Activated CD4-positive, alpha-beta T cell treated with anti-CD3 and anti-CD28 coated beads, Interleukin-2, amount 10 ng/mL, durations not matched to agents 7 days and 5 days (primary cell): ENCODE results near the gene RDH13. TPM values are rescaled to one million over a fixed set of nuclear protein-coding genes. Genes with fewer than 3 reads are reported as not detected.
A peak's percentile ranks its signal among the peaks of the same experiment; 100 is the strongest.
"Not testable (repeated sequence)": the region's sequence is repeated elsewhere in the genome, so short reads cannot be mapped to it uniquely, and the experiment has no call there.

ENCODE experiments used
- CTCF ChIA-PET: fragments of 350-600 bp; sonication (Branson Sonifier 250); formaldehyde crosslinking; loops from one replicate; lab custom pipeline; 2021; ENCODE audit warnings: antibody characterized with exemption; lab: Charles Lee
- POLR2A ChIA-PET: fragments of 350-600 bp; sonication (Branson Sonifier 250); formaldehyde crosslinking; loops from one replicate; lab custom pipeline; 2021; ENCODE audit warnings: antibody characterized with exemption; lab: Charles Lee
- DNase-seq: peaks from one replicate; pipeline ENCODE4 v3.0.0-alpha.2; 2020
- H3K27ac Mint-ChIP-seq: one replicate; pipeline ENCODE4 v1.8.0; 2021; ENCODE audit warnings: mild to moderate bottlenecking, moderate library complexity, mixed read lengths
- H3K27me3 Mint-ChIP-seq: one replicate; pipeline ENCODE4 v1.8.0; 2021; ENCODE audit warnings: mixed read lengths
- H3K36me3 Mint-ChIP-seq: one replicate; pipeline ENCODE4 v1.8.0; 2021; ENCODE audit warnings: low read depth, mixed read lengths
- H3K4me1 Mint-ChIP-seq: one replicate; pipeline ENCODE4 v1.8.0; 2021; ENCODE audit warnings: mixed read lengths
- H3K4me3 Mint-ChIP-seq: one replicate; pipeline ENCODE4 v1.8.0; 2021; ENCODE audit warnings: mild to moderate bottlenecking, moderate library complexity, mixed read lengths
- H3K9me3 Mint-ChIP-seq: one replicate; pipeline ENCODE4 v1.8.0; 2021; ENCODE audit warnings: mixed read lengths
- total RNA-seq, 2 experiments: library from RNA; stranded (reverse); gene quantifications; one replicate each; pipeline ENCODE4 v1.2.3, GENCODE V29; 2021

The RDH13 gene
- total RNA-seq, 2 experiments from 2014 or later = 15.0 to 15.6 TPM

GRCh38 chr19:55031178-55031577, 31.8 kb downstream of the RDH13 start:
- H3K27ac Mint-ChIP-seq = no peak overlapping the region
- no peak overlapping the region for H3K4me3 Mint-ChIP-seq
- no peak for DNase-seq
- ChIA-PET POLR2A (no interaction called here), CTCF (no interaction called here)
- peaks cover 5% of the 10 kb centered on the region for H3K9me3 Mint-ChIP-seq
- peaks cover 2% of the 10 kb centered on the region for H3K36me3 Mint-ChIP-seq
- no peaks in the 10 kb centered on the region for H3K27me3 Mint-ChIP-seq
- peaks cover 5% of the 10 kb centered on the region for H3K4me1 Mint-ChIP-seq

GRCh38 chr19:55028757-55029156, 34.2 kb downstream of the RDH13 start:
- CTCF ChIA-PET = interaction anchor here (0.6 kb wide), 1 partner anchor 145 kb away, joined by 3 read pairs; no protein-coding TSS in a partner anchor
- peaks cover 22% of the 10 kb centered on the region for H3K9me3 Mint-ChIP-seq
- no peak for DNase-seq
- H3K27ac Mint-ChIP-seq = no peak overlapping the region
- H3K27me3 Mint-ChIP-seq = no peaks in the 10 kb centered on the region
- no peak overlapping the region for H3K4me3 Mint-ChIP-seq
- peaks cover 21% of the 10 kb centered on the region for H3K36me3 Mint-ChIP-seq
- POLR2A ChIA-PET = no interaction called here
- H3K4me1 Mint-ChIP-seq = peaks cover 9% of the 10 kb centered on the region

- H3K9me3 Mint-ChIP-seq = peaks cover 30% of the 10 kb centered on the region
- peaks cover 28% of the 10 kb centered on the region for H3K36me3 Mint-ChIP-seq
- H3K4me1 Mint-ChIP-seq = peaks cover 9% of the 10 kb centered on the region
- POLR2A ChIA-PET = no interaction called here
- CTCF ChIA-PET = interaction anchor here (0.6 to 1.2 kb wide), 3 partner anchors 12 to 146 kb away, joined by 3 to 4 read pairs (median 3); no protein-coding TSS in a partner anchor
- H3K4me3 Mint-ChIP-seq = no peak overlapping the region
- DNase-seq = no peak
- H3K27ac Mint-ChIP-seq = peak overlapping the region; percentile 46
- no peaks in the 10 kb centered on the region for H3K27me3 Mint-ChIP-seq
Observed at GRCh38 chr19:55027472-55028337, 35.2 kb downstream of the RDH13 start.

GRCh38 chr19:55027140-55027471, 35.8 kb downstream of the RDH13 start:
- Mint-ChIP-seq H3K9me3 (peaks cover 35% of the 10 kb centered on the region), H3K36me3 (peaks cover 34% of the 10 kb centered on the region)
- H3K27me3 Mint-ChIP-seq, CTCF ChIA-PET, H3K4me1 Mint-ChIP-seq, DNase-seq, H3K27ac Mint-ChIP-seq, H3K4me3 Mint-ChIP-seq, POLR2A ChIA-PET: not testable (repeated sequence)

- H3K4me1 Mint-ChIP-seq = peaks cover 9% of the 10 kb centered on the region
- H3K27me3 Mint-ChIP-seq = no peaks in the 10 kb centered on the region
- H3K36me3 Mint-ChIP-seq = peaks cover 45% of the 10 kb centered on the region
Observed at GRCh38 chr19:55024111-55024510, 38.8 kb downstream of the RDH13 start.

GRCh38 chr19:55020351-55020750, 42.6 kb downstream of the RDH13 start:
- CTCF ChIA-PET, POLR2A ChIA-PET, H3K27ac Mint-ChIP-seq, H3K4me3 Mint-ChIP-seq, H3K4me1 Mint-ChIP-seq, H3K27me3 Mint-ChIP-seq, DNase-seq: not testable (repeated sequence)
- Mint-ChIP-seq H3K36me3 (peaks cover 47% of the 10 kb centered on the region), H3K9me3 (peaks cover 37% of the 10 kb centered on the region)

More at GRCh38 chr19:55024111-55024510, 38.8 kb downstream of the RDH13 start:
- H3K27ac Mint-ChIP-seq = no peak overlapping the region
- no peak overlapping the region for H3K4me3 Mint-ChIP-seq
- POLR2A ChIA-PET = no interaction called here
- peaks cover 45% of the 10 kb centered on the region for H3K9me3 Mint-ChIP-seq
- no peak for DNase-seq
- CTCF ChIA-PET = no interaction called here

- DNase-seq = no peak
- no peak overlapping the region for H3K4me3 Mint-ChIP-seq
- H3K9me3 Mint-ChIP-seq = peaks cover 23% of the 10 kb centered on the region
- peaks cover 8% of the 10 kb centered on the region for H3K4me1 Mint-ChIP-seq
- no peak overlapping the region for H3K27ac Mint-ChIP-seq
- H3K27me3 Mint-ChIP-seq = no peaks in the 10 kb centered on the region
- ChIA-PET POLR2A (no interaction called here), CTCF (no interaction called here)
- H3K36me3 Mint-ChIP-seq = peaks cover 36% of the 10 kb centered on the region
Observed at GRCh38 chr19:55018633-55019032, 44.3 kb downstream of the RDH13 start.

- H3K4me1 Mint-ChIP-seq = peaks cover 8% of the 10 kb centered on the region
- ChIA-PET POLR2A (no interaction called here), CTCF (no interaction called here)
- no peaks in the 10 kb centered on the region for H3K27me3 Mint-ChIP-seq
- peaks cover 33% of the 10 kb centered on the region for H3K36me3 Mint-ChIP-seq
- H3K4me3 Mint-ChIP-seq = no peak overlapping the region
- DNase-seq = no peak
- H3K27ac Mint-ChIP-seq = no peak overlapping the region
- H3K9me3 Mint-ChIP-seq = peaks cover 20% of the 10 kb centered on the region
Observed at GRCh38 chr19:55018216-55018615, 44.7 kb downstream of the RDH13 start.

- CTCF ChIA-PET = interaction anchor here (1.5 kb wide), 1 partner anchor 12 kb away, joined by 4 read pairs; no protein-coding TSS in a partner anchor
- Mint-ChIP-seq H3K9me3 (peaks cover 7% of the 10 kb centered on the region), H3K36me3 (peaks cover 26% of the 10 kb centered on the region), H3K4me3 (no peak overlapping the region), H3K27me3 (no peaks in the 10 kb centered on the region), H3K4me1 (peaks cover 8% of the 10 kb centered on the region), H3K27ac (no peak overlapping the region)
- DNase-seq = no peak
- POLR2A ChIA-PET = no interaction called here
Observed at GRCh38 chr19:55016017-55016416, 46.9 kb downstream of the RDH13 start.

- ChIA-PET CTCF (interaction anchor here (1.5 kb wide), 1 partner anchor 13 kb away, joined by 4 read pairs; no protein-coding TSS in a partner anchor), POLR2A (no interaction called here)
- peak overlapping the region; percentile 82 for H3K27ac Mint-ChIP-seq
- H3K27me3 Mint-ChIP-seq = no peaks in the 10 kb centered on the region
- H3K4me1 Mint-ChIP-seq = peaks cover 9% of the 10 kb centered on the region
- H3K4me3 Mint-ChIP-seq = peak overlapping the region; percentile 46
- H3K9me3 Mint-ChIP-seq = peaks cover 3% of the 10 kb centered on the region
- peaks cover 27% of the 10 kb centered on the region for H3K36me3 Mint-ChIP-seq
- DNase-seq = no peak
Observed at GRCh38 chr19:55015126-55015525, 47.8 kb downstream of the RDH13 start.

- POLR2A ChIA-PET = no interaction called here
- H3K36me3 Mint-ChIP-seq = peaks cover 24% of the 10 kb centered on the region
- peaks cover 9% of the 10 kb centered on the region for H3K4me1 Mint-ChIP-seq
- no peaks in the 10 kb centered on the region for H3K27me3 Mint-ChIP-seq
- peak; percentile 36 for DNase-seq
- CTCF ChIA-PET = no interaction called here
- peaks cover 2% of the 10 kb centered on the region for H3K9me3 Mint-ChIP-seq
- H3K27ac Mint-ChIP-seq = peak overlapping the region; percentile 82
- peak overlapping the region; percentile 46 for H3K4me3 Mint-ChIP-seq
Observed at GRCh38 chr19:55014714-55015113, 48.2 kb downstream of the RDH13 start.

- peaks cover 17% of the 10 kb centered on the region for H3K4me1 Mint-ChIP-seq
- DNase-seq = no peak
- H3K27ac Mint-ChIP-seq = no peak overlapping the region
- POLR2A ChIA-PET = no interaction called here
- no peak overlapping the region for H3K4me3 Mint-ChIP-seq
- peaks cover 33% of the 10 kb centered on the region for H3K36me3 Mint-ChIP-seq
- peaks cover 10% of the 10 kb centered on the region for H3K9me3 Mint-ChIP-seq
- CTCF ChIA-PET = no interaction called here
- H3K27me3 Mint-ChIP-seq = no peaks in the 10 kb centered on the region
Observed at GRCh38 chr19:55013596-55013995, 49.4 kb downstream of the RDH13 start.

GRCh38 chr19:55012306-55012705, 50.6 kb downstream of the RDH13 start:
- no peak for DNase-seq
- peaks cover 15% of the 10 kb centered on the region for H3K9me3 Mint-ChIP-seq
- no peak overlapping the region for H3K27ac Mint-ChIP-seq
- no peaks in the 10 kb centered on the region for H3K27me3 Mint-ChIP-seq
- CTCF ChIA-PET = no interaction called here
- peaks cover 30% of the 10 kb centered on the region for H3K4me1 Mint-ChIP-seq
- H3K36me3 Mint-ChIP-seq = peaks cover 33% of the 10 kb centered on the region
- no peak overlapping the region for H3K4me3 Mint-ChIP-seq
- POLR2A ChIA-PET = no interaction called here
